Ovary (tissue), 3 donors: Measurements from ENCODE around the gene GUCD1.
"Not testable (repeated sequence)": the region's sequence is repeated elsewhere in the genome, so short reads cannot be mapped to it uniquely, and the experiment has no call there.

ENCODE experiments used
- EP300 ChIP-seq: sonication (generic); formaldehyde crosslinking; IDR thresholded peaks from one replicate; pipeline ENCODE4 v1.6.1; 2017; ENCODE audit warnings: antibody characterized with exemption
- POLR2A ChIP-seq: fragments of 450-650 bp; IDR thresholded peaks from one replicate; pipeline ENCODE4 v1.6.1; 2017; ENCODE audit warnings: antibody characterized with exemption, mild to moderate bottlenecking, moderate library complexity
- TF ChIP-seq, protein P1 (sequence below), 3 donors: fragments of 450-650 bp in 2 of 3; fragments of 200-600 bp in 1 of 3; IDR thresholded peaks; one replicate each; pipeline versions ENCODE4 v1.5.1 to v1.8.0; 2016 to 2022; ENCODE audit warnings: antibody characterized with exemption in 3 of 3, mild to moderate bottlenecking in 1 of 3
- donor health status: DM: no; HTN: no; CAD: no.

DNA sequence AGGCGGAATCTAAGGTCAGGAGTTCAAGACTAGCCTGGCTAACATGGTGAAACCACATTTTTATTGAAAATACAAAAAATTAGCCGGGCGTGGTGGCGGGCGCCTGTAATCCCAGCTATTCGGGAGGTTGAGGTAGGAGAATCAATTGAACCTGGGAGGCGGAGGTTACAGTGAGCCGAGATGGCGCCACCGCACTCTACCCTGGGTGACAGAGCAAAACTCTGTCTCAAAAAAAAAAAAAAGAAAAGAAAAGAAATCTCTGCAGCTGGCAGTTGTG, 38.6 kb upstream of the GUCD1 start:
- not testable (repeated sequence) for TF ChIP-seq POLR2A, EP300
- TF ChIP-seq, protein P1, sequence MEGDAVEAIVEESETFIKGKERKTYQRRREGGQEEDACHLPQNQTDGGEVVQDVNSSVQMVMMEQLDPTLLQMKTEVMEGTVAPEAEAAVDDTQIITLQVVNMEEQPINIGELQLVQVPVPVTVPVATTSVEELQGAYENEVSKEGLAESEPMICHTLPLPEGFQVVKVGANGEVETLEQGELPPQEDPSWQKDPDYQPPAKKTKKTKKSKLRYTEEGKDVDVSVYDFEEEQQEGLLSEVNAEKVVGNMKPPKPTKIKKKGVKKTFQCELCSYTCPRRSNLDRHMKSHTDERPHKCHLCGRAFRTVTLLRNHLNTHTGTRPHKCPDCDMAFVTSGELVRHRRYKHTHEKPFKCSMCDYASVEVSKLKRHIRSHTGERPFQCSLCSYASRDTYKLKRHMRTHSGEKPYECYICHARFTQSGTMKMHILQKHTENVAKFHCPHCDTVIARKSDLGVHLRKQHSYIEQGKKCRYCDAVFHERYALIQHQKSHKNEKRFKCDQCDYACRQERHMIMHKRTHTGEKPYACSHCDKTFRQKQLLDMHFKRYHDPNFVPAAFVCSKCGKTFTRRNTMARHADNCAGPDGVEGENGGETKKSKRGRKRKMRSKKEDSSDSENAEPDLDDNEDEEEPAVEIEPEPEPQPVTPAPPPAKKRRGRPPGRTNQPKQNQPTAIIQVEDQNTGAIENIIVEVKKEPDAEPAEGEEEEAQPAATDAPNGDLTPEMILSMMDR (IDR thresholded peaks at IDR 0.05): not testable (repeated sequence)
